Sigmoid colon (tissue), 3 donors: ENCODE measurements around the gene FBXW12.

Source experiments
- CTCF ChIP-seq, 4 experiments: fragments of 450-650 bp in 3 of 4; fragments of 200-600 bp in 1 of 4; IDR thresholded peaks; one replicate each; pipeline ENCODE4 v1.5.1; 2016 to 2019; ENCODE audit warnings: antibody characterized with exemption in 4 of 4, mild to moderate bottlenecking in 3 of 4, moderate library complexity in 2 of 4
- POLR2A ChIP-seq, 2 donors: fragments of 450-650 bp; IDR thresholded peaks; one replicate each; pipeline ENCODE4 v1.6.1; 2016; ENCODE audit warnings: antibody characterized with exemption in 2 of 2, mild to moderate bottlenecking in 2 of 2, moderate library complexity in 2 of 2

DNA sequence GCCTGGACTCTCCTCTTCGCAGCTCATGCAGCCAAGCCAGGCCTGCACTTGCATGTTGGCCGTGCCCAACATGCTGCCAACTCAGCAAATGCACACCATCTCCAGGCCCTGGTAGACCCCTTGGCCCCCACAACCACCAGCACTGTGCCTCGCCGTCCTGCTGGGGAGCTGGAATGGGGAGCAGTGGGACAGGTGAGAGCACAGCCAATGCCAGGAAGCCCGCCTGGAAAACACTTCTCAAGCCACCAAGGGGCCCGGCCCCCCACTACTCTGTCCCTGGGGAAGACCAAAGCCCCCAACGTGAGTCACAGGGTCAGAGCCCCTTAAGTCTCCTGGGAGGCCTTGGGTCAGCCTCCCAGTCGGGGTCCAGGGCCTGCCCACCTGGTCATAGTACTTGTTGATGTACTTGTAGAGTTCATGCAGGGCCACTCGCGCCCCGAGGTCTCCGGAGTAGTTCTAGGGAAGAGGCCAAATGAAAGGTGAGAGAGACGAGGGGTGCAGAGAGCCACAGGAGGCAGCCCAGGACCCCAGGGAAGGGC is 33.4 kb downstream of the FBXW12 start:
- TF ChIP-seq CTCF (IDR thresholded peaks at IDR 0.05) (no peak), POLR2A (IDR thresholded peaks at IDR 0.05) (no peak)
